HCT116 (cell line): ENCODE data around the gene KLC4.

Source experiments
- CBX3 ChIP-seq: IDR thresholded peaks from 2 replicates; pipeline ENCODE4 v1.6.1; 2012; ENCODE audit warnings: low read depth
- EZH2 ChIP-seq: fragments of 200-600 bp; sonication (generic); IDR thresholded peaks from 2 replicates; pipeline ENCODE4 v1.6.1; 2017; ENCODE audit warnings: antibody characterized with exemption, mixed run types
- FOSL1 ChIP-seq: IDR thresholded peaks from 2 replicates; pipeline ENCODE4 v1.6.1; 2012; ENCODE audit warnings: low read depth
- JUND ChIP-seq: IDR thresholded peaks from 2 replicates; pipeline ENCODE4 v1.6.1; 2012
- POLR2A ChIP-seq: IDR thresholded peaks from 2 replicates; pipeline ENCODE4 v1.7.0; 2011; ENCODE audit warnings: borderline replicate concordance; ENCODE audit not compliant: insufficient read depth, insufficient read length; ENCODE audit errors: extremely low read depth
- POLR2AphosphoS5 ChIP-seq: IDR thresholded peaks from 2 replicates; pipeline ENCODE4 v1.6.1; 2011; ENCODE audit warnings: mild to moderate bottlenecking, low read depth, low read length, moderate library complexity
- SIN3A ChIP-seq: IDR thresholded peaks from 2 replicates; pipeline ENCODE4 v1.6.1; 2012; ENCODE audit warnings: low read depth
- YY1 ChIP-seq: IDR thresholded peaks from 2 replicates; pipeline ENCODE4 v1.6.1; 2011; ENCODE audit warnings: low read length, low read depth, moderate library complexity, mild to moderate bottlenecking; ENCODE audit not compliant: insufficient replicate concordance; ENCODE audit errors: extremely low read depth
- TF ChIP-seq, protein P1 (sequence below), 3 experiments: fragments of 200-600 bp in 1 of 3; sonication (generic) in 1 of 3; IDR thresholded peaks in 2 of 3; conservative IDR thresholded peaks in 1 of 3; 2 replicates each; pipeline ENCODE4 v1.5.1; 2012 to 2017; ENCODE audit warnings: low read depth in 2 of 3, low read length in 2 of 3, antibody characterized with exemption in 1 of 3, borderline replicate concordance in 1 of 3, control low read depth in 1 of 3, mild to moderate bottlenecking in 1 of 3, mixed read lengths in 1 of 3, mixed run types in 1 of 3, moderate library complexity in 1 of 3; ENCODE audit not compliant: insufficient read depth in 1 of 3
- TF ChIP-seq, protein P2 (sequence below): IDR thresholded peaks from 2 replicates; pipeline ENCODE4 v1.6.1; 2012

DNA sequence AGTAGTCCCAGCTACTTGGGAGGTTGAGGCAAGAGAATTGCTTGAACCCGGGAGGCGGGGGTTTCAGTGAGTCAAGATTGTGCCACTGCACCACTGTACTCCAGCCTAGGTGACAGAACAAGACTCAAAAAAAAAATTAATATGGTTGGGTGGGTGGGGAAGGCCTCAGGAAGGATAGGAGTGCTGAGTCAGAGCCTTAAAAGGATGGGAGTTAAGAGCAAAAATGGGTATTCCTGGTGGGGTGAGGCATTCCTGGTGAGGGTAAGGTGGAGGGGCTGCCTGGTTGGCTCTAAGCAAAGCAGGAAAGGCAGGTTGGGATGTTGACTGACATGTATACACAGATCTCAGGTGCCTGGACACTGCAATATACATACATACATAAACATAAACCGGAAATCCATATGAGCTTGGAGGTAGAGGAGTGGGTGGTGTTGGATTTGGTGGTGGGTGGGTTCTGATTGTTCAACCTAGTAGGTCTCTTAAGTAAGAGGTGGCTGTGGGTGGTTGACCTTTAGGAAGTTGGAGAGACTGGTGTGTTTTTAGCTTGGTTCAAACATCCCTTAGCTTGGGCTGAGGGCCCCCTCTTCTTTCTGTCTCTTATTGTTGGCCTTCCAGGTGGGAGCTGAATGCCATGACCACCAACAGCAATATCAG lies 39.3 kb upstream of the KLC4 start:
- TF ChIP-seq, protein P1, sequence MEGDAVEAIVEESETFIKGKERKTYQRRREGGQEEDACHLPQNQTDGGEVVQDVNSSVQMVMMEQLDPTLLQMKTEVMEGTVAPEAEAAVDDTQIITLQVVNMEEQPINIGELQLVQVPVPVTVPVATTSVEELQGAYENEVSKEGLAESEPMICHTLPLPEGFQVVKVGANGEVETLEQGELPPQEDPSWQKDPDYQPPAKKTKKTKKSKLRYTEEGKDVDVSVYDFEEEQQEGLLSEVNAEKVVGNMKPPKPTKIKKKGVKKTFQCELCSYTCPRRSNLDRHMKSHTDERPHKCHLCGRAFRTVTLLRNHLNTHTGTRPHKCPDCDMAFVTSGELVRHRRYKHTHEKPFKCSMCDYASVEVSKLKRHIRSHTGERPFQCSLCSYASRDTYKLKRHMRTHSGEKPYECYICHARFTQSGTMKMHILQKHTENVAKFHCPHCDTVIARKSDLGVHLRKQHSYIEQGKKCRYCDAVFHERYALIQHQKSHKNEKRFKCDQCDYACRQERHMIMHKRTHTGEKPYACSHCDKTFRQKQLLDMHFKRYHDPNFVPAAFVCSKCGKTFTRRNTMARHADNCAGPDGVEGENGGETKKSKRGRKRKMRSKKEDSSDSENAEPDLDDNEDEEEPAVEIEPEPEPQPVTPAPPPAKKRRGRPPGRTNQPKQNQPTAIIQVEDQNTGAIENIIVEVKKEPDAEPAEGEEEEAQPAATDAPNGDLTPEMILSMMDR (IDR thresholded peaks at IDR 0.05 in 2 of 3, conservative IDR thresholded peaks at IDR 0.05 in 1 of 3; ENCODE audit: borderline replicate concordance in 1 of 3, insufficient read depth in 1 of 3, low read depth in 2 of 3, low read length in 2 of 3): no peak
- TF ChIP-seq CBX3 (no peak), EZH2 (no peak), FOSL1 (no peak), POLR2A (no peak), POLR2AphosphoS5 (no peak), YY1 (no peak), JUND (no peak), SIN3A (no peak)
- TF ChIP-seq, protein P2, sequence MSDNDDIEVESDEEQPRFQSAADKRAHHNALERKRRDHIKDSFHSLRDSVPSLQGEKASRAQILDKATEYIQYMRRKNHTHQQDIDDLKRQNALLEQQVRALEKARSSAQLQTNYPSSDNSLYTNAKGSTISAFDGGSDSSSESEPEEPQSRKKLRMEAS: no peak
